Pulmonary artery endothelial cell (primary cell): ENCODE results near the gene TULP3. TPM values are rescaled to one million over a fixed set of nuclear protein-coding genes. Genes with fewer than 3 reads are reported as not detected.

Experiments
- DNase-seq: peaks from one replicate; pipeline ENCODE4 v3.0.0-alpha.2; 2011; ENCODE audit warnings: low read depth, low spot score
- total RNA-seq: library from RNA; depleted of rRNA; stranded (reverse); fragments of >200 nt; gene quantifications from 2 replicates; pipeline ENCODE4 v1.2.3, GENCODE V29; 2014

TULP3 gene
- total RNA-seq, 1 donor from 2014 or later: 17.3 TPM

DNA sequence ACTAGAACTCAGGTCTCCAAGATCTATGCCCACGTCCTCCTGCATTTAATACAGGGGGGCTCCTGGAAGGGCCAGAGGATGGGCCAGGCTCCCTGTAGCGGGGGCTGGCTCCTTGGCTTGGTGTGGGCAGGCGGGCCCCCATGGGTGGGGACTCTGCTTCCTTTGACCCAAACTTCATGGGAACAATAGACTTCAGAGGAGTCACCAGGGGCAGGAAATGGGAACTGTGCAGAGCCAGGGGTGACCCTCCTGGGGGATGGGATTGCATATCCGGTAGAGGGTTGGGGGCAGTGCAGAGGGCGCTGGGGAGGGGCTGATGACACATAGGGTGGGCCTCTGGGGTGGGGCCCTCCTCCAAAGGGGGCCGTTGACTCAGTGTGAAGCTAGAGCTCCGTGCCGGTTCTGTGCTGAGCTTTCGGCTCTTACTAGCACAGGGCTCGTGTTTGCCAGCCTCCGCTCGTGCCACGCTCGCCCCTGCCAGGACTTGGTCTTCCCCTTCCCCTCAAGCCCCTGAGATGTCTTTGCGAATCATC lies 73.1 kb downstream of the TULP3 start:
- no peak for DNase-seq

DNA sequence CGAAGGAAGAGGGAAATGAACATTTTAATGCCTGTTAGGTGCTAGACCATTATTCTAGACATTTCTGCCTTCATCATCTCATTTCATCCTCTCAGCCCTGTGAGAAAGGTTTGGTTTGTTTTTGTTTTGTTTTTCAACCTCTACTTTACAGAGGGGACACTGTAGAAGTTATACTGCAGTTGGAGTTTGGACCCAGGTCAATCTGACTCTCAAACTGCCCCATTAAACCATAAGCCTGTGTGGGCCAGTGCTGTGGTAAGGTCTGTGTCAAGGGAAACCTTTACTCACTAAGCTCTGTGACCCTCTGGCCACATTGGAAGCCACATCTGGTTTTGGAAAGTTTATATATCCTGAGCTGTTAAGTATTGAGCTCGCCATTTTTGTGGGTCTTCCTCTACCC lies 77.0 kb downstream of the TULP3 start:
- DNase-seq: no peak

DNA sequence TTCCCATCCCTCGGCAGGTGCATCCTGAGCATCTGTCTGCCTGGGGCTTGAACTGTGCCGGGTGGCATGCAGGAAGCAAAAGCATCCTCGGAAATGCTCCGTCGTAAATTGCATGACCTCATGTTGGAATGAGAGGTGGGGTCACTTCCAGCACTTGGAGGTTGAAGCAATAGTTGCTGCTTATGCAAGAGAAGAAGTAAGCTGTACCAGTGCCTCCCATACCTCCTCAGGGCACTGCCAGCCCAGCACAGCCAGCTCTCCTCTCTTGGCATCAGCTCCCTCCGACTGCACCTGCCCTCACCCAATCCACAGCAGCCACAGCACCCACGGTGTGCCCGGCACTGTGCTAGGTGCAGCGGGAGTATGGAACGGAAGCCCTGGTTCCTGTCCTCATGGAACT lies 80.1 kb downstream of the TULP3 start:
- DNase-seq: no peak

DNA sequence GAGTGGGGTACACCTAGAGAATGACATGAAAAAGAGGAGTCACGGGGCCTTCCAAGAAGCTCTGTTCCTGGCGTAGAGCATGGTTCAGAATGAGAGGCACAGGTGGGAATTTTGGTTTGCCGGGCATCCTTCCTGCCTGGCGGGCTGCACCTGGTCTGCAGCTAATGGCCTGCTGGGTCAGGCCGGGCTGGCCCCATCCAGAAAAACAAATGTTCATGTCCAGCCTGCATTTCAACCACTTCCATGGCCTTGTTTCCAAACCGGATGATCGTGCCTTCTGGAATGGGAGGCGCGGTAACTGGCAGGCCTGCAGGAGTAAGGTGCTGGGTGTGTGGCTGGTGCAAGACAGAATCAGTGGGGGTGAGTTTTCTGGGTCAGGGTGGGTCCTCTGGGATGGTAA lies 82.9 kb downstream of the TULP3 start:
- no peak for DNase-seq

DNA sequence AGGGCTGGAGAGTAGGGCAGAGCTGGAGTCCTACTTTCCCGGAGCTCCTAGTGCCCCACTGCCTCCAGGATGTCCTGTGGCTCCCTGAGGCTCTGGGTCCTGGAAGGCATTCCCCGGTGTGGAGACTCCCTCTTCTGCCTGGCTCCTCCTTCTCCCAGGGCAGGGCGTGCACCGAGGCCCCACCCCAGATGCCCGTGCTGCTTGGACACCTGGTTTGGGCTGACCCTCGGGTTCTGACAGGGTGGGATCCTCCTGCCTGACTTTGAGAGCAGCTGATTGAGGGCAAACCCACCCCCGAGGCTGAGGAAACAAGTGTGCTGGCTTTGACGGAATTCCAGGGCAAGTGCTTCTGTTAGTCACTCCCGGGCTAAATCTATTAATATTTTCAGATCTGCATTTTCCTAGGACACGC lies 83.9 kb downstream of the TULP3 start:
- no peak for DNase-seq

DNA sequence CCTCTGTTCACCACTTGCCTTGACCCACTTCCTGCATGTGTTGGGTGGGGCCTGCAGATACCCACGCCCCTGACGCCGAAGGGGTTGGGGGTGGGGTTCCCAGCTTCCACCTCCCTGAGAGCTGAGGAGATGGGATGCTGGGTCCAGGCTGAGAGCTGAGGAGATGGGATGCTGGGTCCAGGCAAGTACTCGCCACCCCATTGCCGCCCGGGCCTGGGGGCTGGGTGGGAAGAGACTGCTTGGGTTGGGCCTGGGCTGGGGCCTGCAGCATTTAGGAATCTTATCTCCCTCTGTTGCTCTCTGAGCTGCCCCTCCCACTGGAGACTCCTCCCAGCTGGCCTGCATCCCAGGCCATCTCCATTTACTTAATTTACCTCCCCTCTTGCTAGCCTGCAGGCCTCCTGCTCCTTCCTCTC lies 85.9 kb downstream of the TULP3 start:
- no peak for DNase-seq

- DNase-seq: no peak
These were observed 87.1 kb downstream of the TULP3 start for GRCh38 chr12:2977776-2978175.

- no peak for DNase-seq
These were observed 89.1 kb downstream of the TULP3 start for GRCh38 chr12:2979806-2980205.

GRCh38 chr12:2980630-2981029 lies 89.9 kb downstream of the TULP3 start:
- DNase-seq: no peak

DNA sequence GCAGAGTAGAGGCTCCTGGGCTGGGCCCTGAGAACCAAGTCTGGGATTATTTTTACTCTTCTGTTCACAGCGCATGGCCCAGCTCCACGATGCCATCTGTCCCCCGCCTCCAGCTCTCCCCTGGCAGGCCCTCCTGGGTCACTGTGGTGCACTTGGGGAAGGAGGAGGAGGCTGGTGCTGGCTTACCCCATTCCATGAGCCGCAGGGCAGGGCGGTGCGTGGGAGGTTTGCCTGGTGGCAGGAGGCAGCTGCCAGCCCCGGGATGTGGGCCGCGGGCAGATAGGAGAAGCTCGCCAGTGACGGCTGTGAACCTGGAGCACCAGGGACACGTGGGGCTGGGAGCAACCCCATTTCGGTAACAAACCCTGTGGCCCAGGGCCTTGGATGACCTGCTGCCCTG lies 91.7 kb downstream of the TULP3 start:
- DNase-seq: no peak

DNA sequence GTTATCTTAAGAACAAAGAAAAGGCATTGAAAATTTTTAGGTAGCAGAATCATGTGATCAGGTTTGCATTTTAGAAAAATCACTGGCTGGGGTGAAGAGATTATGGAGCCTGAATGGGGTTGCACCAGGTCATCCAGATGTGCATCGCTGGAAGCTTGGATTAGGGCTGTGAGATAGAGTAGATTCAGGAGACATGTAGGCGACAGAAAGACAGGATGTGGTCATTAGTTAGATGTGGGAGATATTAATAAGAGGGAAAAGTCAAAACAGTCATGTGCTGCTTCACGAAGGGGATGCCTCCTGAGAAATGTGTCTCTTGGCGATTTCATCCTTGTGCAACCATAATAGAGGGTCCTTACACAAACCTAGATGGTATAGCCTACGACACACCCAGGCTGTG lies 93.6 kb downstream of the TULP3 start:
- no peak for DNase-seq

GRCh38 chr12:2984698-2985097 lies 94.0 kb downstream of the TULP3 start:
- DNase-seq: no peak

GRCh38 chr12:2986876-2987275 lies 96.2 kb downstream of the TULP3 start:
- DNase-seq: no peak

- no peak for DNase-seq
These were observed 97.8 kb downstream of the TULP3 start for GRCh38 chr12:2988494-2988893.

Other genes starting within 250 kb of the TULP3 start
- gene FKBP4, start 95.9 kb upstream of the TULP3 start, total RNA-seq: 53.5 and 147 TPM in 2 replicates
- 11.1 and 15.9 TPM in 2 replicates for gene ITFG2, start 78.2 kb upstream of the TULP3 start, total RNA-seq
- not detected in 2 replicates for gene NRIP2, start 55.9 kb upstream of the TULP3 start, total RNA-seq
- gene TEX52, start 33.9 kb upstream of the TULP3 start, total RNA-seq: not detected in 2 replicates
- gene FOXM1, start 13.7 kb upstream of the TULP3 start, total RNA-seq: 6.3 and 16.5 TPM in 2 replicates
- gene RHNO1, start 13.7 kb upstream of the TULP3 start, total RNA-seq: 19.5 and 27.9 TPM in 2 replicates
- gene TEAD4, start 68.5 kb downstream of the TULP3 start, total RNA-seq: 26.2 and 29.1 TPM in 2 replicates
- 65.0 and 67.0 TPM in 2 replicates for gene TSPAN9, start 186.5 kb downstream of the TULP3 start, total RNA-seq